Stimulated activated naive CD8-positive, alpha-beta T cell treated with anti-CD3 and anti-CD28 coated beads, Interleukin-15, amount 100 ng/mL, for 72 hours (primary cell): Measurements from ENCODE around the gene COX6A1.
"Not testable (repeated sequence)": the region's sequence is repeated elsewhere in the genome, so short reads cannot be mapped to it uniquely, and the experiment has no call there.

ENCODE experiments used
- ATAC-seq: fragments of 150-1000 bp; cut with Tn5 transposase; 2 replicates; pipeline ENCODE4 v1.10.0; 2021; ENCODE audit warnings: mild to moderate bottlenecking, moderate library complexity
- DNase-seq, 2 donors: peaks; one replicate each; pipeline ENCODE4 v3.0.0; 2021 to 2022
- H3K27ac Mint-ChIP-seq, 2 donors: one replicate each; pipeline ENCODE4 v1.8.0; 2022; ENCODE audit warnings: mild to moderate bottlenecking in 2 of 2, mixed read lengths in 2 of 2, moderate library complexity in 2 of 2
- H3K27me3 Mint-ChIP-seq: one replicate; pipeline ENCODE4 v1.8.0; 2022; ENCODE audit warnings: mixed read lengths
- H3K4me1 Mint-ChIP-seq: one replicate; pipeline ENCODE4 v1.8.0; 2022; ENCODE audit warnings: mild to moderate bottlenecking, mixed read lengths
- H3K4me3 Mint-ChIP-seq, 2 donors: one replicate each; pipeline ENCODE4 v1.8.0; 2022; ENCODE audit warnings: mild to moderate bottlenecking in 2 of 2, mixed read lengths in 2 of 2, moderate library complexity in 1 of 2
- H3K9me3 Mint-ChIP-seq, 2 donors: one replicate each; pipeline ENCODE4 v1.8.0; 2022; ENCODE audit warnings: mixed read lengths in 2 of 2

The COX6A1 gene

GRCh38 chr12:120470150-120470784 lies 32.4 kb downstream of the COX6A1 start:
- ATAC-seq, result peak; percentile 52
- H3K9me3 Mint-ChIP-seq, result no peaks in the 10 kb centered on the region
- peak overlapping the region; percentile 97 to 98 for H3K27ac Mint-ChIP-seq
- DNase-seq, result no peak
- H3K4me3 Mint-ChIP-seq, result peak overlapping the region; percentile 93 to 98
- H3K27me3 Mint-ChIP-seq, result no peaks in the 10 kb centered on the region
- H3K4me1 Mint-ChIP-seq, result peaks cover 71% of the 10 kb centered on the region

DNA sequence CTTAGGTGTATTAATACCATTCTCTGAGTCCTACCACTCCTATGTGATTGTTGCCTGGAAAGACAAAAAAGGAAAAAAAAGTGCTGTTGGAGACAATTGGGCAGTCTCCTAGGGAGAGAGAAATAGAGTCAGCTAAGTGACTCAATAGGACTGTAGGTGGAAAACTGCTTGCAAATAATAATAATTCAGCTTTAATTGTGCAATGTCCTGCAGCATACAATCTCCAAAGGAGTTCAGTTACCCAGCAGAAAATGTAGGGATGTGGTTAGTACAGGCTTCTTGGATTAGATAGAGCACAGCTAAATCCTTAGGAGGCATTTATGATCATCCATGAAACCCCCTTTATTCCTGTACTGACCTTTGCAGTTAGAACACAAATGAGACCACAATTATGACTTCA lies 34.6 kb downstream of the COX6A1 start:
- Mint-ChIP-seq H3K9me3 (no peaks in the 10 kb centered on the region), H3K4me3 (no peak overlapping the region), H3K27me3 (no peaks in the 10 kb centered on the region), H3K4me1 (peaks cover 49% of the 10 kb centered on the region), H3K27ac (peak overlapping the region in 1 of 2 donors; percentile 12)
- ATAC-seq (no peak), DNase-seq (no peak)

DNA sequence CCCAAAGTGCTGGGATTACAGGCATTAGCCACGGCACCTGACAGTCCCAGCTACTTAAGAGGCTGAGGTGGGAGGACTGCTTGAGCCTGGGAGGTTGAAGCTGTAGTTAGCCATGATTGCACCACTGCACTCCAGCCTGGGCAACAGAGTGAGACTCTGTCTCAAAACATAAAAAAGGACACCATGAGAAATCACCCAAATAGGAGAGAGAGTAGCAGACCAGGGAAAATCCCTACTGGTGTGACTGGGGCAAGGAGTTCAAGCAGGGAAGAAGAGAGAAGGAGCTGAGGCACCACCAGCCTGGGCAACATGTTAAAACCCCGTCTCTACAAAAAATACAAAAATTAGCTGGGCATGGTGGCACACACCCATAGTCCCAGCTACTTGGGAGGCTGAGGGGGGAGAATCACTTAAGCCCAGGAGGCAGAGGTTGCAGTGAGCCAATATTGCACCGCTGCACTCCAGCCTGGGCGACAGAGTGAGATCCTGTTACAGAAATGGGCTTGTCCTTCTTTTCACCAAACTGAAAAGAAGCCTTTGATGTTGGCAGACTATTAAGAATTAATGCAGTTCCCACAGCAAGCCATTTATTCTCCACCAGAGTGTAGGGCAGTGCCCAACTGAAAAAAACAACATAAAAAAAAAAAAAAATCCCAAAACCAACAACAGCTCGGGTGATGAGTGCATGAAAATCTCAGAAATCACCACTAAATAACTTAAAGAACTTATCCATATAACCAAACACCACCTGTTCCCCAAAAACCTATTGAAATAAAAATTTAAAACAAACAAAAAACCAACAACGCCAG lies 36.1 kb downstream of the COX6A1 start:
- Mint-ChIP-seq H3K9me3 (no peaks in the 10 kb centered on the region), H3K4me3 (no peak overlapping the region), H3K27me3 (no peaks in the 10 kb centered on the region), H3K4me1 (peaks cover 39% of the 10 kb centered on the region), H3K27ac (no peak overlapping the region)
- ATAC-seq, result no peak
- no peak for DNase-seq

DNA sequence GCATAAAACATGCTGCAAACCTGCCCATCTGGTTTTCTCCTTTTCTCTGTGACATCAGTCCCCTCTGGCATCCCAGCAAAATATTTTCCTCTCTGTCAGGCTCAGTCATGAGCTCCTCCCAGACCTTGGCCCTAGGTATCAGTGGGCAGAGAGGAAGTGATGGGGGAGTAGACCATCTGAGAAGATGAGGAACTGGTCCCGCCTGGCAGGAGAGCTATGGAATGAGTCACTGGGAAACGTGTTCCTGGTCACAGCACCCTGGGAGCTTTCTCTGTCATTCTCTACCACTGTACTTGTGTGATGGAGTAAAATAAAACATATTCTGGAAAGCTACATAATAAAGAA lies 36.7 kb downstream of the COX6A1 start:
- no peaks in the 10 kb centered on the region for H3K9me3 Mint-ChIP-seq
- H3K27me3 Mint-ChIP-seq, result no peaks in the 10 kb centered on the region
- H3K27ac Mint-ChIP-seq, result peak overlapping the region in 1 of 2 donors; percentile 5
- ATAC-seq, result no peak
- H3K4me3 Mint-ChIP-seq, result no peak overlapping the region
- no peak for DNase-seq
- H3K4me1 Mint-ChIP-seq, result peaks cover 38% of the 10 kb centered on the region

- Mint-ChIP-seq H3K4me1 (peaks cover 28% of the 10 kb centered on the region), H3K27me3 (no peaks in the 10 kb centered on the region), H3K9me3 (no peaks in the 10 kb centered on the region), H3K4me3 (no peak overlapping the region), H3K27ac (no peak overlapping the region)
- no peak for ATAC-seq
- no peak for DNase-seq
Measured at GRCh38 chr12:120475643-120476042, 37.7 kb downstream of the COX6A1 start.

- Mint-ChIP-seq H3K4me3 (no peak overlapping the region), H3K9me3 (no peaks in the 10 kb centered on the region), H3K27ac (no peak overlapping the region), H3K4me1 (peaks cover 3% of the 10 kb centered on the region), H3K27me3 (no peaks in the 10 kb centered on the region)
- ATAC-seq (no peak), DNase-seq (no peak)
Measured at GRCh38 chr12:120479458-120479857, 41.5 kb downstream of the COX6A1 start.

DNA sequence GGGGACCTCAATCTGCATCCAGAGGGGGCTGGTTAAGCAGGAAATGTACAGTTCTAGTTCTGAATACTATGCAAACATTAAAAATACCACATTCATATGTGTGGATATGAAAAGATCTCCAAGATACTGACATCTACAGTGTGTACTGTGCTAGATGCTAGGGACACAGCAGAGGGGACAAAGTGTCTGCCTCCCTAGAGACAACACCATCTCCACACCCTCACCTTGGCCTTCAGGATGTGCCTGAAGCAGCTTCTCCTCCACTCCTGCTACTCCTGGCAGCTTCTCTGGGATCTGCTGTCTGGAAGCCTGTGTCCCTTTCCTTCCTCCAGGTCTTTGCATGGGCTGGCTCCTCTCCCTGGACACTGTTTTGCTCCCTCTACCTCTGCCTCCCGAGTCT lies 42.3 kb downstream of the COX6A1 start:
- H3K4me1 Mint-ChIP-seq, result no peaks in the 10 kb centered on the region
- DNase-seq (no peak), ATAC-seq (no peak)
- H3K27ac Mint-ChIP-seq, result no peak overlapping the region
- H3K4me3 Mint-ChIP-seq, result no peak overlapping the region
- H3K9me3 Mint-ChIP-seq, result no peaks in the 10 kb centered on the region
- H3K27me3 Mint-ChIP-seq, result no peaks in the 10 kb centered on the region

DNA sequence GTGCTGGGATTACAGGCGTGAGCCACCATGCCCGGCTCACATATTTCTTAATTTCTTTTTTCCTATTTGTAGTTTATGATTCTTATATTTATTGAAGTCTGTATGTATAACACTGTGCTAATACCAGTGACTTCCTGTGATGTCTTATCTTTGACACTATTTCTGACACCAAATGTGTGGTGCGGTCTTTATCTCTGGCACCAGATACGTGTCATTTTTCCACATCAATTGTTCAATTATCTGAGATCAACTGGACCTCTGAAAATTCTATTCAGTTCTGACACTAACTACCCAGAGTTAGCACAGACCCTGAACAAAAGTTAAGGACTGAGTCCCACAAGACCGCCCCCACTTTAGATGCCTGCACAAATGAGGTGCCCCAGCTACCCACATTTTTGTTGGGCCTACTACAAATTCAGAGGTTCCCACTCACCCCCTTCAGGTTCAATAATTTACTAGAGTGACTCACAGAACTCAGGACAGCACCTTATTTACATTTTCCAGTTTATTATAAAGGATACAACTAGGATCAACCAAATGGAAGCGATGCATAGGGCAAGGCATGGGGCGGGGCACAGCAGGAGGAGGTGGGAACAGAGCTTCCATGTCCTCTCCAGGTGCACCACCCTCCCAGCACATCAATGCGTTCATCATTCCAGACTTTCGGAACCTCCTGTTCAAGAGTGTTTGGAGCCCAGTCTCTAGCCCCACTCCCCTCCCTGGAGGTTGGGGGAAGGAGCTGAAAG lies 43.3 kb downstream of the COX6A1 start:
- Mint-ChIP-seq H3K9me3 (no peaks in the 10 kb centered on the region), H3K27ac (no peak overlapping the region), H3K4me1 (no peaks in the 10 kb centered on the region), H3K27me3 (no peaks in the 10 kb centered on the region), H3K4me3 (no peak overlapping the region)
- ATAC-seq, result no peak
- no peak for DNase-seq

DNA sequence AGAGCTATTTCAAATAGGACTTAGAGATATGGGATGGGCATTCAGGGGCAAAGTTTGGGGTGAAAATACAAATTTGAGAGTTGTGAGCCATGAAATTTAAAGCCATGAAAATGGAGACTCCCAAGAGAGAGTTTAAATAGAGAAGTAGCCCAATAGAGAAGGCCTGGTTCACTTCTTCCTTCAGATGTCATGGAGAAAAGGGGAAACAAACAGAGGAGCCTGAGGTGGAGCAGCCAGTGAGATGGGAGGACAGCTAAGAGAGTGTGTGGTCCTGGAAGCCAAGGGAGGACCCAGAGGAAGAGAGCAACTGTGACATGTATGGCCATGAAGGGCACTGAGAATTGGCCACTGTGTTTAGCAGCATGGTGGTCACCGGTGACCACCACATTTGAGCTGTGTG lies 45.7 kb downstream of the COX6A1 start:
- H3K4me1 Mint-ChIP-seq, result no peaks in the 10 kb centered on the region
- ATAC-seq (no peak), DNase-seq (no peak)
- no peaks in the 10 kb centered on the region for H3K27me3 Mint-ChIP-seq
- peak overlapping the region in 1 of 2 donors; percentile 55 for H3K27ac Mint-ChIP-seq
- H3K9me3 Mint-ChIP-seq, result no peaks in the 10 kb centered on the region
- no peak overlapping the region for H3K4me3 Mint-ChIP-seq

GRCh38 chr12:120485961-120486881 lies 48.3 kb downstream of the COX6A1 start:
- no peaks in the 10 kb centered on the region for H3K27me3 Mint-ChIP-seq
- H3K27ac Mint-ChIP-seq, result no peak overlapping the region
- H3K4me1 Mint-ChIP-seq, result no peaks in the 10 kb centered on the region
- DNase-seq (no peak), ATAC-seq (no peak)
- no peak overlapping the region for H3K4me3 Mint-ChIP-seq
- H3K9me3 Mint-ChIP-seq, result no peaks in the 10 kb centered on the region

GRCh38 chr12:120487552-120487951 lies 49.6 kb downstream of the COX6A1 start:
- not testable (repeated sequence) for H3K4me1 Mint-ChIP-seq, ATAC-seq, H3K4me3 Mint-ChIP-seq, H3K27me3 Mint-ChIP-seq, DNase-seq, H3K9me3 Mint-ChIP-seq, H3K27ac Mint-ChIP-seq

GRCh38 chr12:120488057-120488640 lies 50.2 kb downstream of the COX6A1 start:
- Mint-ChIP-seq H3K27me3 (no peaks in the 10 kb centered on the region), H3K27ac (peak overlapping the region in 1 of 2 donors; percentile 7), H3K4me1 (no peaks in the 10 kb centered on the region), H3K4me3 (no peak overlapping the region), H3K9me3 (no peaks in the 10 kb centered on the region)
- ATAC-seq (no peak), DNase-seq (no peak)

GRCh38 chr12:120489018-120489417 lies 51.1 kb downstream of the COX6A1 start:
- DNase-seq (no peak), ATAC-seq (no peak)
- Mint-ChIP-seq H3K9me3 (no peaks in the 10 kb centered on the region), H3K4me3 (no peak overlapping the region), H3K27ac (no peak overlapping the region), H3K4me1 (no peaks in the 10 kb centered on the region), H3K27me3 (no peaks in the 10 kb centered on the region)

- Mint-ChIP-seq H3K9me3 (no peaks in the 10 kb centered on the region), H3K4me3 (no peak overlapping the region), H3K27ac (no peak overlapping the region), H3K27me3 (no peaks in the 10 kb centered on the region), H3K4me1 (peaks cover 7% of the 10 kb centered on the region)
- no peak for DNase-seq
- ATAC-seq, result no peak
Measured at GRCh38 chr12:120490325-120490724, 52.4 kb downstream of the COX6A1 start.
